ENCODE data around the gene CEACAM20. TPM values are rescaled to one million over a fixed set of nuclear protein-coding genes. Genes with fewer than 3 reads are reported as not detected.

The CEACAM20 gene
- total and polyA plus RNA-seq, 2 of the 13 experiments (the other 11 are each of a cell fraction or from before 2014, with no cell fraction given) = 0.04 TPM; not detected in 1

GRCh38 chr19:44499962-44500949 lies 29.2 kb downstream of the CEACAM20 start, which contains the start of gene ZNF180 (continued):
- peak; percentile 72; the same call in 1 of the 2 replicates for TF ChIP-seq ETS1 (CRISPR knock-in tag; IDR thresholded peaks at IDR 0.05)
- TF ChIP-seq, protein P1, sequence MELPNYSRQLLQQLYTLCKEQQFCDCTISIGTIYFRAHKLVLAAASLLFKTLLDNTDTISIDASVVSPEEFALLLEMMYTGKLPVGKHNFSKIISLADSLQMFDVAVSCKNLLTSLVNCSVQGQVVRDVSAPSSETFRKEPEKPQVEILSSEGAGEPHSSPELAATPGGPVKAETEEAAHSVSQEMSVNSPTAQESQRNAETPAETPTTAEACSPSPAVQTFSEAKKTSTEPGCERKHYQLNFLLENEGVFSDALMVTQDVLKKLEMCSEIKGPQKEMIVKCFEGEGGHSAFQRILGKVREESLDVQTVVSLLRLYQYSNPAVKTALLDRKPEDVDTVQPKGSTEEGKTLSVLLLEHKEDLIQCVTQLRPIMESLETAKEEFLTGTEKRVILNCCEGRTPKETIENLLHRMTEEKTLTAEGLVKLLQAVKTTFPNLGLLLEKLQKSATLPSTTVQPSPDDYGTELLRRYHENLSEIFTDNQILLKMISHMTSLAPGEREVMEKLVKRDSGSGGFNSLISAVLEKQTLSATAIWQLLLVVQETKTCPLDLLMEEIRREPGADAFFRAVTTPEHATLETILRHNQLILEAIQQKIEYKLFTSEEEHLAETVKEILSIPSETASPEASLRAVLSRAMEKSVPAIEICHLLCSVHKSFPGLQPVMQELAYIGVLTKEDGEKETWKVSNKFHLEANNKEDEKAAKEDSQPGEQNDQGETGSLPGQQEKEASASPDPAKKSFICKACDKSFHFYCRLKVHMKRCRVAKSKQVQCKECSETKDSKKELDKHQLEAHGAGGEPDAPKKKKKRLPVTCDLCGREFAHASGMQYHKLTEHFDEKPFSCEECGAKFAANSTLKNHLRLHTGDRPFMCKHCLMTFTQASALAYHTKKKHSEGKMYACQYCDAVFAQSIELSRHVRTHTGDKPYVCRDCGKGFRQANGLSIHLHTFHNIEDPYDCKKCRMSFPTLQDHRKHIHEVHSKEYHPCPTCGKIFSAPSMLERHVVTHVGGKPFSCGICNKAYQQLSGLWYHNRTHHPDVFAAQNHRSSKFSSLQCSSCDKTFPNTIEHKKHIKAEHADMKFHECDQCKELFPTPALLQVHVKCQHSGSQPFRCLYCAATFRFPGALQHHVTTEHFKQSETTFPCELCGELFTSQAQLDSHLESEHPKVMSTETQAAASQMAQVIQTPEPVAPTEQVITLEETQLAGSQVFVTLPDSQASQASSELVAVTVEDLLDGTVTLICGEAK (IDR thresholded peaks at IDR 0.05) = peak; percentile 37; the same call in 1 of the 2 replicates
- TF ChIP-seq, protein P1 (CRISPR knock-in tag; IDR thresholded peaks at IDR 0.05) = peak; percentile 86
- TF ChIP-seq HES4 (CRISPR knock-in tag; IDR thresholded peaks at IDR 0.05; ENCODE audit: borderline replicate concordance) = peak; percentile 49; the same call in 1 of the 2 replicates
- TF ChIP-seq ZNF10 (CRISPR knock-in tag; IDR thresholded peaks at IDR 0.05; ENCODE audit: borderline replicate concordance, low read depth) = no peak
- no peak for TF ChIP-seq PLRG1 (conservative IDR thresholded peaks at IDR 0.05)
- no peak for TF ChIP-seq MBD4 (IDR thresholded peaks at IDR 0.05; ENCODE audit: borderline replicate concordance, low read length)
- no peak for TF ChIP-seq RFX3 (CRISPR knock-in tag; IDR thresholded peaks at IDR 0.05)
- 0 out of 2 replicates have a peak, but pooled peaks have one; percentile 75 for TF ChIP-seq ZNF556 (CRISPR knock-in tag; IDR thresholded peaks at IDR 0.05; ENCODE audit: borderline replicate concordance)
- TF ChIP-seq, protein P2, sequence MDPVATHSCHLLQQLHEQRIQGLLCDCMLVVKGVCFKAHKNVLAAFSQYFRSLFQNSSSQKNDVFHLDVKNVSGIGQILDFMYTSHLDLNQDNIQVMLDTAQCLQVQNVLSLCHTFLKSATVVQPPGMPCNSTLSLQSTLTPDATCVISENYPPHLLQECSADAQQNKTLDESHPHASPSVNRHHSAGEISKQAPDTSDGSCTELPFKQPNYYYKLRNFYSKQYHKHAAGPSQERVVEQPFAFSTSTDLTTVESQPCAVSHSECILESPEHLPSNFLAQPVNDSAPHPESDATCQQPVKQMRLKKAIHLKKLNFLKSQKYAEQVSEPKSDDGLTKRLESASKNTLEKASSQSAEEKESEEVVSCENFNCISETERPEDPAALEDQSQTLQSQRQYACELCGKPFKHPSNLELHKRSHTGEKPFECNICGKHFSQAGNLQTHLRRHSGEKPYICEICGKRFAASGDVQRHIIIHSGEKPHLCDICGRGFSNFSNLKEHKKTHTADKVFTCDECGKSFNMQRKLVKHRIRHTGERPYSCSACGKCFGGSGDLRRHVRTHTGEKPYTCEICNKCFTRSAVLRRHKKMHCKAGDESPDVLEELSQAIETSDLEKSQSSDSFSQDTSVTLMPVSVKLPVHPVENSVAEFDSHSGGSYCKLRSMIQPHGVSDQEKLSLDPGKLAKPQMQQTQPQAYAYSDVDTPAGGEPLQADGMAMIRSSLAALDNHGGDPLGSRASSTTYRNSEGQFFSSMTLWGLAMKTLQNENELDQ (CRISPR knock-in tag; IDR thresholded peaks at IDR 0.05; ENCODE audit: borderline replicate concordance) = no peak
- TF ChIP-seq RXRB (CRISPR knock-in tag; IDR thresholded peaks at IDR 0.05; ENCODE audit: borderline replicate concordance) = peak; percentile 64; the same call in 1 of the 2 replicates
- no peak for TF ChIP-seq ZNF101 (CRISPR knock-in tag; IDR thresholded peaks at IDR 0.05; ENCODE audit: borderline replicate concordance, low read depth)
- no peak for TF ChIP-seq ZNF552 (CRISPR knock-in tag; IDR thresholded peaks at IDR 0.05; ENCODE audit: borderline replicate concordance)
- peak; percentile 47; the same call in 1 of the 2 replicates for TF ChIP-seq ZFAT (CRISPR knock-in tag; conservative IDR thresholded peaks at IDR 0.05)

Measured in HepG2 (cell line).